PC-9 (cell line): Measurements from ENCODE around the gene PEG3. TPM values are rescaled to one million over a fixed set of nuclear protein-coding genes. Genes with fewer than 3 reads are reported as not detected.

Experiments used
- BruUV-seq: library from RNA; stranded (reverse); fragments of 400-500 nt; replicated peaks from 2 replicates; lab custom pipeline; 2021; lab: Mats Ljungman, UMichigan
- CTCF ChIA-PET: fragments of 300-600 bp; sonication (Branson Sonifier 250); formaldehyde crosslinking; loops from one replicate; lab custom pipeline; 2022; ENCODE audit warnings: antibody characterized with exemption; lab: Charles Lee
- POLR2A ChIA-PET: fragments of 300-600 bp; sonication (Branson Sonifier 250); formaldehyde crosslinking; loops from one replicate; lab custom pipeline; 2022; ENCODE audit warnings: antibody characterized with exemption; ENCODE audit not compliant: unreplicated experiment; lab: Charles Lee
- DNase-seq, 2 experiments: peaks; one replicate each; pipeline versions ENCODE4 v3.0.0 to v3.0.0-alpha.2; 2015 to 2022; ENCODE audit warnings: mixed read lengths in 1 of 2
- H2AFZ ChIP-seq: fragments of 200-600 bp; sonication (generic); 2 replicates; pipeline ENCODE4 v1.8.1; 2017; ENCODE audit warnings: antibody characterized with exemption
- H3F3A ChIP-seq: fragments of 200-600 bp; sonication (generic); 2 replicates; pipeline ENCODE4 v1.8.1; 2017; ENCODE audit warnings: antibody characterized with exemption, mild to moderate bottlenecking, low read depth; ENCODE audit not compliant: insufficient read depth
- H3K27ac ChIP-seq: fragments of 200-600 bp; sonication (generic); 2 replicates; pipeline ENCODE4 v1.6.1; 2016; ENCODE audit warnings: mixed run types
- H3K27me3 ChIP-seq: fragments of 200-600 bp; sonication (generic); 2 replicates; pipeline ENCODE4 v1.6.1; 2016; ENCODE audit warnings: low read depth, mixed run types; ENCODE audit not compliant: insufficient read depth
- H3K36me3 ChIP-seq: fragments of 200-600 bp; sonication (generic); 2 replicates; pipeline ENCODE4 v1.6.1; 2016; ENCODE audit warnings: low read depth, mixed run types
- H3K4me1 ChIP-seq: fragments of 200-600 bp; sonication (generic); replicated peaks from 2 replicates; pipeline ENCODE4 v1.6.1; 2016; ENCODE audit warnings: mixed run types; ENCODE audit not compliant: insufficient read depth
- H3K4me2 ChIP-seq: fragments of 200-600 bp; sonication (generic); 2 replicates; pipeline ENCODE4 v1.6.1; 2017; ENCODE audit warnings: mixed run types
- H3K4me3 ChIP-seq: fragments of 200-600 bp; sonication (generic); 2 replicates; pipeline ENCODE4 v1.6.1; 2016; ENCODE audit warnings: mixed run types
- H3K79me2 ChIP-seq: fragments of 200-600 bp; sonication (generic); 2 replicates; pipeline ENCODE4 v1.6.1; 2017; ENCODE audit warnings: low read depth, mixed run types
- H3K9me2 ChIP-seq: fragments of 200-600 bp; sonication (generic); 2 replicates; pipeline ENCODE4 v1.8.1; 2017; ENCODE audit warnings: mild to moderate bottlenecking; ENCODE audit not compliant: insufficient read depth
- H3K9me3 ChIP-seq: fragments of 200-600 bp; sonication (generic); 2 replicates; pipeline ENCODE4 v1.8.1; 2016; ENCODE audit warnings: low read depth; ENCODE audit not compliant: insufficient read depth
- H4K20me1 ChIP-seq: fragments of 200-600 bp; sonication (generic); 2 replicates; pipeline ENCODE4 v1.8.1; 2017; ENCODE audit not compliant: insufficient read depth
- EZH2 ChIP-seq: fragments of 200-600 bp; sonication (generic); IDR thresholded peaks from 2 replicates; pipeline ENCODE4 v1.8.0; 2017; ENCODE audit warnings: antibody characterized with exemption, low read depth
- intact Hi-C: fragments of 100-400 bp; cut with micrococcal nuclease; formaldehyde crosslinking; loops from one replicate; pipeline ENCODE4 v1.10.0; 2022; ENCODE audit not compliant: unreplicated experiment
- total RNA-seq: library from RNA; stranded (reverse); gene quantifications from 2 replicates; pipeline ENCODE4 v1.2.3, GENCODE V29; 2021
- TF ChIP-seq, protein P1 (sequence below): fragments of 200-600 bp; sonication (generic); conservative IDR thresholded peaks from 2 replicates; pipeline ENCODE4 v1.6.1; 2017; ENCODE audit warnings: mixed run types, antibody characterized with exemption, mild to moderate bottlenecking, moderate library complexity

The PEG3 gene
- total RNA-seq, 1 experiment from 2014 or later: not detected

DNA sequence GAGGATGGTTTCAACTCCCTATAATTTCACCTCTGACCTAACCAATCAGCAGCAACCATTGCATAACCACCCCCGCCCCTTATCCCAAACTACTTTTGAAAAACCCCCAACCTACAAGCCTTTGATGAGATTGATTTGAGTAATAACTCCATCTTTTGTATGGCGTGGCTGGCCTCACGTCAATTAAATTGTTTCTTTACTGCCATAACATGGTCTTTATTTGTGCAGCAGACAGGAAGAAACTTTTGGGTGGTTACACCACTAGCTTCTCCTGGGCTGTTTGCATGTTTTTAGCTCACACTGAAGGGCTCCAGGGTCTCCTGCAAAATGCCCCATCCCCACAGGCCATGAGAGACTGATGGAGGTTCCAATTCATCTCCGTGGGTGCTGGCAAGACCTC, 34.0 kb upstream of the PEG3 start:
- H3K27ac ChIP-seq: no peak overlapping the region
- no peaks in the 10 kb centered on the region for H3K4me1 ChIP-seq
- TF ChIP-seq, protein P1, sequence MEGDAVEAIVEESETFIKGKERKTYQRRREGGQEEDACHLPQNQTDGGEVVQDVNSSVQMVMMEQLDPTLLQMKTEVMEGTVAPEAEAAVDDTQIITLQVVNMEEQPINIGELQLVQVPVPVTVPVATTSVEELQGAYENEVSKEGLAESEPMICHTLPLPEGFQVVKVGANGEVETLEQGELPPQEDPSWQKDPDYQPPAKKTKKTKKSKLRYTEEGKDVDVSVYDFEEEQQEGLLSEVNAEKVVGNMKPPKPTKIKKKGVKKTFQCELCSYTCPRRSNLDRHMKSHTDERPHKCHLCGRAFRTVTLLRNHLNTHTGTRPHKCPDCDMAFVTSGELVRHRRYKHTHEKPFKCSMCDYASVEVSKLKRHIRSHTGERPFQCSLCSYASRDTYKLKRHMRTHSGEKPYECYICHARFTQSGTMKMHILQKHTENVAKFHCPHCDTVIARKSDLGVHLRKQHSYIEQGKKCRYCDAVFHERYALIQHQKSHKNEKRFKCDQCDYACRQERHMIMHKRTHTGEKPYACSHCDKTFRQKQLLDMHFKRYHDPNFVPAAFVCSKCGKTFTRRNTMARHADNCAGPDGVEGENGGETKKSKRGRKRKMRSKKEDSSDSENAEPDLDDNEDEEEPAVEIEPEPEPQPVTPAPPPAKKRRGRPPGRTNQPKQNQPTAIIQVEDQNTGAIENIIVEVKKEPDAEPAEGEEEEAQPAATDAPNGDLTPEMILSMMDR: no peak
- no peak for TF ChIP-seq EZH2
- no peak overlapping the region for H2AFZ ChIP-seq
- intact Hi-C loops: no loop called here
- no peaks in the 10 kb centered on the region for H3K9me3 ChIP-seq
- no peak overlapping the region for H3K4me3 ChIP-seq
- H4K20me1 ChIP-seq: no peaks in the 10 kb centered on the region
- H3K4me2 ChIP-seq: no peak overlapping the region
- no peaks in the 10 kb centered on the region for H3K79me2 ChIP-seq
- H3K36me3 ChIP-seq: no peaks in the 10 kb centered on the region
- CTCF ChIA-PET: no interaction called here
- no peaks in the 10 kb centered on the region for H3K9me2 ChIP-seq
- no TSS peak for BruUV-seq
- POLR2A ChIA-PET: no interaction called here
- DNase-seq: no peak
- peaks cover 42% of the 10 kb centered on the region for H3K27me3 ChIP-seq
- H3F3A ChIP-seq: no peaks in the 10 kb centered on the region

DNA sequence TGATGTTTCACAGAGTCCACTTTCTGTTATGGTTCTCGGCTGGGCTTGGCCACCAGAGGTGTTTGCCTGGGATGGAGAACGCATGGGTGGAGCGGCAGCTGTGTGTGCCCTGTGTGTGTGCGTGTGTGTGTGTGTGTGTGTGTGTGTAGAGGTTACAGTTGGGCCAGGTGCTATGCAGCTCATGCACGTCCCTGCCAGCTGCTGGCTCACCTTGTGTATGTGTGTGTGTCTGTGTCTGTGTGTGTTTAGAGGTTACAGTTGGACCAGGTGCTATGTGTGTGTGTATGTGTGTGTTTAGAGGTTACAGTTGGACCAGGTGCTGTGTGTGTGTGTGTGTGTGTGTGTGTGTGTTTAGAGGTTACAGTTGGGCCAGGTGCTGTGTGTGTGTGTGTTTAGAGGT, 33.0 kb upstream of the PEG3 start:
- no peak for DNase-seq
- H3K4me2 ChIP-seq: no peak overlapping the region
- no peaks in the 10 kb centered on the region for H4K20me1 ChIP-seq
- no peaks in the 10 kb centered on the region for H3K4me1 ChIP-seq
- no peak overlapping the region for H2AFZ ChIP-seq
- H3F3A ChIP-seq: no peaks in the 10 kb centered on the region
- no peaks in the 10 kb centered on the region for H3K9me3 ChIP-seq
- H3K4me3 ChIP-seq: no peak overlapping the region
- no peaks in the 10 kb centered on the region for H3K79me2 ChIP-seq
- peaks cover 34% of the 10 kb centered on the region for H3K27me3 ChIP-seq
- no TSS peak for BruUV-seq
- CTCF ChIA-PET: no interaction called here
- no peak overlapping the region for H3K27ac ChIP-seq
- POLR2A ChIA-PET: no interaction called here
- intact Hi-C loops: no loop called here
- no peaks in the 10 kb centered on the region for H3K36me3 ChIP-seq
- TF ChIP-seq, protein P1: no peak
- no peak for TF ChIP-seq EZH2
- H3K9me2 ChIP-seq: no peaks in the 10 kb centered on the region

DNA sequence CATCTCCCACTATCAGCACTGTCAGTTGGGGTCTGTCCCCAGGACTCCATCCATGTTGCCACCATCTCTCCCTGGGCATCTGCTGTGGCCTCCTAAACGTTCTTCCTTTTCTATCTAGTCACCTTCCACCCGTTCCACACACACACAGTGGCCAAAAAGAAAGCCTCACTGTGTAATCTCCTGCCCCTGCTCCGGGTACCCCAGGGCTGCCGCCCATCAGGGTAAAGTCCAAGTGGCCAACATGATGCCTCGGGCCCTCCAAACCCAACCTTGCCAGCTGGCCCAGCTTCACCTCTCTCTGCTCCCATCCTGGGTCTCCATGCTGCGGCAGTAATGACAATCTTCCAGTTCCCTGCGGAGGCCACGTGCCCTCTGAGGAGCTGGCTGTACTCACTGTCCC, 29.4 kb upstream of the PEG3 start:
- Histone ChIP-seq H3K36me3 (no peaks in the 10 kb centered on the region), H3K4me2 (no peak overlapping the region), H3K4me1 (no peaks in the 10 kb centered on the region), H3K4me3 (no peak overlapping the region), H3K79me2 (no peaks in the 10 kb centered on the region), H3K27me3 (peaks cover 8% of the 10 kb centered on the region; the same call in 1 of the 2 replicates), H3K9me3 (no peaks in the 10 kb centered on the region), H3K9me2 (no peaks in the 10 kb centered on the region), H3K27ac (no peak overlapping the region), H3F3A (no peaks in the 10 kb centered on the region), H4K20me1 (no peaks in the 10 kb centered on the region), H2AFZ (no peak overlapping the region)
- BruUV-seq: no TSS peak
- intact Hi-C loops: no loop called here
- DNase-seq: no peak
- TF ChIP-seq, protein P1: no peak
- no peak for TF ChIP-seq EZH2
- CTCF ChIA-PET: no interaction called here
- POLR2A ChIA-PET: no interaction called here
